Stimulated activated CD4-positive, alpha-beta T cell treated with anti-CD3 and anti-CD28 coated beads, Interleukin-4, amount 100 ng/mL, for 1 hour (primary cell): Measurements from ENCODE around the gene LARP1B.
"Not testable (repeated sequence)": the region's sequence is repeated elsewhere in the genome, so short reads cannot be mapped to it uniquely, and the experiment has no call there.

Source experiments
- DNase-seq: peaks from one replicate; pipeline ENCODE4 v3.0.0-alpha.2; 2020

LARP1B gene

GRCh38 chr4:128228845-128229795 lies 168.0 kb downstream of the LARP1B start:
- DNase-seq, result no peak

GRCh38 chr4:128232719-128233118 lies 171.6 kb downstream of the LARP1B start:
- DNase-seq, result no peak

- DNase-seq, result no peak
These were observed 173.7 kb downstream of the LARP1B start for GRCh38 chr4:128234836-128235235.

- no peak for DNase-seq
These were observed 179.9 kb downstream of the LARP1B start for GRCh38 chr4:128241019-128241418.

- DNase-seq, result no peak
These were observed 180.4 kb downstream of the LARP1B start for GRCh38 chr4:128241425-128241913.

GRCh38 chr4:128241981-128242380 lies 180.9 kb downstream of the LARP1B start:
- no peak for DNase-seq

- DNase-seq, result no peak
These were observed 181.5 kb downstream of the LARP1B start for GRCh38 chr4:128242601-128243000.

- DNase-seq, result no peak
These were observed 183.3 kb downstream of the LARP1B start for GRCh38 chr4:128244379-128244778.

- DNase-seq, result not testable (repeated sequence)
These were observed 184.3 kb downstream of the LARP1B start for GRCh38 chr4:128245391-128245790.

GRCh38 chr4:128247906-128248305 lies 186.8 kb downstream of the LARP1B start:
- DNase-seq, result no peak

GRCh38 chr4:128249787-128250668 lies 188.9 kb downstream of the LARP1B start:
- DNase-seq, result no peak

GRCh38 chr4:128255906-128256305 lies 194.8 kb downstream of the LARP1B start:
- no peak for DNase-seq

- no peak for DNase-seq
These were observed 195.4 kb downstream of the LARP1B start for GRCh38 chr4:128256539-128256938.

- DNase-seq, result not testable (repeated sequence)
These were observed 197.1 kb downstream of the LARP1B start for GRCh38 chr4:128258166-128258565.

- not testable (repeated sequence) for DNase-seq
These were observed 198.8 kb downstream of the LARP1B start for GRCh38 chr4:128259889-128260288.
